Fibroblast of the conjunctiva (primary cell): Measurements from ENCODE around the gene MAP2K2.

ENCODE experiments used
- DNase-seq: peaks from one replicate; pipeline ENCODE4 v3.0.0-alpha.2; 2010; ENCODE audit warnings: low read depth

MAP2K2 gene

DNA sequence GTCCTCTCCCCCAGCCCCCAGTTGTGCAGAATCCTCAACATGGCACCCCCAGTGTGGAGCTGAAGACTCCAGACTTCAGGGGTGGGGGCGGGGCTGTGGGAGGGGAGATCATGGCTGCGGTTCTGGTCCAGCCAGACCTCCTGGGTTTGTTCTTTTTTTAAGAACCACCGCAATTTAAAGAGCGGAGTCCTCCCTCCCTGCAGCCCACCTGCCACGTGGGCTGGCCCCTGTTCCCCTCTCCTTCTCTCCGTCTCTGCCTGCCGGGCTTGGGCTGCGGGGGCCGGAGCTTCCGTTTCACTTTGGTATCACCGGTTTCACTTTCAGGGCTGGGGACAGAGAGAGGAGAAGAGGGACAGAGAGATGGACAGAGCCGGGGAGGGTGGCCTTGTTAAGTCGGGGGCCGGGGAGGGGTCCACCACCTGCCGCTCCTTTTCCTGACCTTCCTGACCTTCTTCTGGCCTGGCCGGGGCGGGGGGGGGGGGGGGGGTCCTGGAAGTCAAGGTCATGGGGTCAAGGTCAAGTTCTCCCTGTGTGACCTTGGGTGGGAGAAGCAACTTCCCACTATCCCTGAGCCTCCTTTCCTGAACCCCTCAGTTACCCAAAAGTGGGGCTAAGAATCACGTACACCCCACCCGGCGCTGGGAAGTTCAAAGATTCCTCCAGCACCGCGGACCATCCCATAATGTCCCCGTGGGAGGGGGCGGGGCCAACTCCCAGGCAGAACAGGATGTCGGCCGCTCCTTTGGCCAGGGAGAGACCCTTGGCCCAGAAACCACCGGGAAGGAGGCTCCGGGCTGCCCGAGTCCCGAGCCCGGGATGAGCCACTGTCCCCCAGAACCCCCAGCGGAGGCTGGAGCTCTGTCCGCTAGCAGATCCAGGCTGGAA, 45.9 kb downstream of the MAP2K2 start:
- DNase-seq, result no peak

DNA sequence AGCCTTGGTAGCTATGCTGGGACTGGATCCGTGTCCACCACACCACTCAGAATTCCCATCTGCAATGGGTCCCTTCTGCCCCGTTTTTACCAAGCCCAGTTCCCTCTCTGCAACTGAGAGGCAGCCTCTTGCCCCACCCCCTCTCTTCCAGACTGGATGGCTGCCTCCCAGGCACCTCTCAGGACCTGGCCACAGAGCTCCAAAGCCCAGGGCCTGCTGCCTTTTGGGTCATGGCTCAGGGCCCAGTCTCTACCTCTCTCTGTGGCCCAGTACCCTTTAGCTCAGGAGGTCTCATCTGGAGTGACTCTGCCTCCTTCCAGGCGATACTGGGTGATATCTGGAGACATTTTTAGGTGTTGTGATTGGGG, 46.9 kb downstream of the MAP2K2 start:
- no peak for DNase-seq

DNA sequence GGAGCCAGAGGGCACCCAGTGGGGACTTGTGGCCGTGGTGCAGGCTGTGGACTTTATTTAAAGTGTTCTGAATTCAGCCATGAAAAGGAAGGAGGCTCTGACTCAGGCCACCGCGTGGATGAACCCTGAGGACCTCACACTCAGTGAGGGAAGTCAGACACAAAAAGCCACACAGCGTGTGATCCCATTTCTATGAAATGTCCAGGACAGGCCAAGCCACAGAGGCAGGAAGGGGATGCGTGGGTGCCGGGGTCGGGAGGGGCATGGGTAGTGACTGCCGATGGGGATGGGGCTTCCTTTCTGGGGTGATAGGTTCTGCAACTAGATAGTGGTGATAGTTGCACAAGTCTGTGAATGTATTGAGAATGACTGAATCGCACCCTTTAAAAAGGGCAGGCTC, 48.5 kb downstream of the MAP2K2 start:
- DNase-seq, result no peak

- no peak for DNase-seq
Measured at GRCh38 chr19:4071610-4072009, 52.3 kb downstream of the MAP2K2 start.

GRCh38 chr19:4069331-4069959, 54.5 kb downstream of the MAP2K2 start:
- DNase-seq, result no peak

- DNase-seq, result no peak
Measured at GRCh38 chr19:4068047-4068966, 55.6 kb downstream of the MAP2K2 start.

GRCh38 chr19:4067396-4068046, 56.4 kb downstream of the MAP2K2 start:
- no peak for DNase-seq

- no peak for DNase-seq
Measured at GRCh38 chr19:4066682-4067395, 57.1 kb downstream of the MAP2K2 start, which contains the start of gene ZBTB7A. TSS of gene ZBTB7A (minus strand) at chr19:4066899. CDS start at chr19:4055232, 11,667 bp downstream.

GRCh38 chr19:4066176-4066606, 57.7 kb downstream of the MAP2K2 start:
- DNase-seq, result no peak

DNA sequence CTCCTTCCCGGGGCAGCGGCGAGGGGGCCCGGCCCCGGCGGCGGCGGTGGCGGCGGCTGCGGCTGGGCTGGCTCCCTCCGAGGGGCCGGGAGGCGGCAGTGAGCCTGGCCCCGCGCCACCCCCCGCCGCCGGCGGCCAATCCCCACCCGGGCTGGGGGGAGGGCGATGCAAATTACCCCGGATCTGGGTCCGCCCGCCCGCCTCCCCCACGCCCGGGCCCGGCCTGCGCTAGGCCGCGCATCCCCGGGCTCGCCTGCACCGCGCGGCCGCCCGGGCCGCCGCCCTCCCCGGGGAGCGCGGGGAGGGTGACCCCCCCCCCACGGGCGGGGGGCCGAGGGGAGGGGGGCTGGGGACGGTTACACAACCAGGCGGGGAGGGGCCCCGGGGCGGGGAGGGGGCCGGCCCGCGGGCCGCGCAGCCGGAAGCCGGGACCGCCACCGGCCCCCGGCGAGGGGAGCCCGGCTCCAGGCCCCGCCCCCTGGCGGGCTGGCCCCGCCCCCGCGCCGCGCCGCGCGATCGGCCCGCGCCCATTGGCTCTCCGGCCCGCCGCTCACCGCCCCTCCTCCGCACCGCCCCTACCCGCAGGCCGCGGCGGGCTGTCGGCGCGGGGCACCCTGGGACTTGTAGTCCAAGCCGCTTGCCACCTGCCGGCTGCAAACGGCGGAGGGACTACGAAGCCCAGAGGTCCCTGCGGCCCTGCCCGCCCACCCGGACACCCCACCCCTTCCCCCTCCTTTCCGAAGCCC, 58.3 kb downstream of the MAP2K2 start:
- DNase-seq, result peak; percentile 98

GRCh38 chr19:4064496-4065260, 59.2 kb downstream of the MAP2K2 start:
- DNase-seq, result no peak

GRCh38 chr19:4064149-4064495, 59.8 kb downstream of the MAP2K2 start:
- DNase-seq, result no peak

DNA sequence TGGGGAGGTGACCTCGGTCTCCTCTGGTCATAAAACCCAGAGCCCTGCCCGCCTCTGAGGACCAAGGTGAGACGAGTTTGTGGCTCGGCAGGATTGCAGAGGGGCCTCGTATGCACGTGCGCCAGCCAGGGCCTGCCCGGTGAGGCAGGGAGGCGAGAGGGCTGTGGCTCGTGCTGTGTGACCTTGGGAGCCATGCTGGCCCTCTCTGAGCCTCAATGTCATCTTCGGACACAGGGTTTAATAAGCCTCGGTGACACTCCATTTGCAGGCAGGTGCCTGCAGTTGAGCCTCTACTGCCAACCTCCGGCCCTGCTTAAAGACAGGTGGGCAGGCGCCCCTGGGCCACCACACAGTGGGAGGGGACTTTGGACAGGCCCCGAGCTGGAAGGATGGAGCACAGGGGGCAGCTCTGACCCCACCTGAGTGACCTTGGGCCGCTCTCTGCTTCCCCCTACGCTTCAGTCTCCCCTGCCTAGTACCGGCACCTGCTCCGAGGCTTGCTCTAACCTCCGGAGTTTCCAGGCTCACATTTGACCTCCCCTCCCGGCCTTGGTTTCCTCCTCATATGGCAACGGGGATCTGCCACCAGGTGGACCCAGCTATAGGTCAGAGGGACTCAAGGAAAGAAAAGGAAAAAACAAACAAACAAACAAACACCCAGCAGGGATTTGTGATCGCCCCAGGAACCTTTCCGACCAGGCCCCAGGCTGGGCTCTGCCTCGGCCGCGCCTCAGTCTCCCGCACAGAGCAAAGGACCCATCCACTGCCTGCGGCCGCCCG, 60.4 kb downstream of the MAP2K2 start:
- DNase-seq, result no peak

DNA sequence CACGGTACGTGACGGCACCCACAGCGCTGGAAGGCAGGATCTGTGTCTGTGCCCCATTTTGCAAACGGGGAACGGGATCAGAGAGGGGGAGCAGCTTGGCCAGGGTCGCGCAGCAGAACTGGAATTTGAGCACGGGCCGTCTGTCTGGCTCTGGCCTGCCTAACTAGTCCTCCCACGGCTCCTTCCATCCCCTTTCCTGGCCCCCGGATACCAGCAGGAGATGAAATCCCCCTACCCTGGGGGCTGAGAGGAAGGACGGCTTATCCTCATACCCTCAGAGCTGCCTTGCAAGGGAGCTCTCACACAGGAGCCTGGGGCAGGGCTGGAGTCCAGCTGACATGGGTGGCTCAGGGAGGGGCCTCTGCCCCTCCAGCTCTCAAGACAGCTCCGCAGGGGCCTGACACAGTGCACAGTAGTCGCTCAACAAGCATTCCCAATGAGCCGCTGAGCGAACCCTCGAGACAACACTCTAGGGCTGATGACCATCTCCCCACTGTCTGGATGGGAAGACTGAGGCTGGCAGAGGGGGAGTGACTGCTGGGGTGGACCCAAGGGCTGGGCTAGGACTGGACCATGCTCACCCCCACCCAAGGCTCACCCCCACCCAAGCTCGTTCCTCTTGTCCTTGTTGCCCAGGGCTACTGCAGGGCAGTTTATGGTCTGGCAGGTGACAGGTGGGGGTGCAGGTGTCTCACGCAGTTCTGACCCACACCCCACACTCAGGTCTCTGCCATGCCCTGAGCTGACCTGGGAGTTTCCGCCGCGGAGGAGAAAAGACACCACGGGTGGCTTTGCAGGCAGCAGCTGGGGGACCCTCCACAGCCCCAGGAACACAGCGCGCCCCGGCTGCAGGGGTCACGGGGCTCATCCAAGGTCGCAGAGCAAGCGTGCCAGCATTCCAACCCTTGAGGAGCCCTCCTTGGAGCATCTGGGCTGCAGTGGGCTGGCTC, 61.2 kb downstream of the MAP2K2 start:
- DNase-seq, result no peak

GRCh38 chr19:4061683-4062418, 62.1 kb downstream of the MAP2K2 start:
- no peak for DNase-seq

GRCh38 chr19:4061178-4061682, 62.7 kb downstream of the MAP2K2 start:
- DNase-seq, result no peak

GRCh38 chr19:4060621-4061177, 63.2 kb downstream of the MAP2K2 start:
- no peak for DNase-seq
